HG02981 (cell line): ENCODE data around the gene IL17RE.
"Not testable (repeated sequence)": the region's sequence is repeated elsewhere in the genome, so short reads cannot be mapped to it uniquely, and the experiment has no call there.

Experiments used
- ATAC-seq: cut with Tn5 transposase; IDR thresholded peaks from one replicate; pipeline ENCODE4 v1.9.1; 2021; ENCODE audit warnings: mild to moderate bottlenecking, moderate library complexity; ENCODE audit not compliant: unreplicated experiment

Gene IL17RE

DNA sequence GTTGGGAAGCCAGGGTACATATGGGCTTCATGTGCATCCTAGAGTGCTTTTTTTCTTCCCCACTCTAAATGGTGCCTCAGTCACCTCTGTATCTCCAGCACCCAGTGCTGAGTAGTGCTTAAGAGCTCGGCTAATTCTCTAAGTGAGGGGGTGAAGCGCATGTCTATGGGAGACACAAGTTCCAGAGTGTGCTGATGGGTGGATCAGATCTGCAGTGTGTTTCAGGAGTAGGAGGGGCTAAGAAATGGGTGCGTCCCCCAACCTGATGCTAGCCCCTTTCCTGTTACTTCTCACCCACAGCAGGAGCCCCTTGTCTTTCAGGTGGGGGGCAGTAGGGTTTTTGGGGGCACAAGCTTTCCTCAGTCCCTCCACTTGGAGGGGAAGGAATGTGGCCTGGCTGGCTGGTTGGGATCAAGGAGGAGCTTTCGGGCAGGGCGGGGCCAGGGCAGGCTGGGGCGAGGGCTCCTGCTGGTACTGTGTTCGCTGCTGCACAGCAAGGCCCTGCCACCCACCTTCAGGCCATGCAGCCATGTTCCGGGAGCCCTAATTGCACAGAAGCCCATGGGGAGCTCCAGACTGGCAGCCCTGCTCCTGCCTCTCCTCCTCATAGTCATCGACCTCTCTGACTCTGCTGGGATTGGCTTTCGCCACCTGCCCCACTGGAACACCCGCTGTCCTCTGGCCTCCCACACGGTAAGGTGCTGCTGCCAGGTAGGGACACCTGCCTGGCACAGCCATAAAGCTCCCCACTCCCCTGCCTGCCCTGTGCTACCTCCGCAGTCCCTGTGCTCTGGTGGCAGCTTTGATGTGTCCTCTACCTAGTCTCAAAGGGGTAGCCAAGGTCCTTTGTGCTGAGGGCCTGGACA, at the start of gene IL17RE:
IL17RE (plus strand) TSS at position 477 of the 866 bp plus-strand sequence; CDS start at position 562, 85 bp downstream.
- ATAC-seq = no peak

- ATAC-seq = not testable (repeated sequence)
Observed at GRCh38 chr3:9854291-9854940, 48.2 kb upstream of the IL17RE start.

GRCh38 chr3:9855594-9855993, 47.1 kb upstream of the IL17RE start:
- no peak for ATAC-seq

GRCh38 chr3:9859530-9860025, 43.1 kb upstream of the IL17RE start:
- no peak for ATAC-seq

GRCh38 chr3:9861201-9861600, 41.4 kb upstream of the IL17RE start:
- no peak for ATAC-seq

DNA sequence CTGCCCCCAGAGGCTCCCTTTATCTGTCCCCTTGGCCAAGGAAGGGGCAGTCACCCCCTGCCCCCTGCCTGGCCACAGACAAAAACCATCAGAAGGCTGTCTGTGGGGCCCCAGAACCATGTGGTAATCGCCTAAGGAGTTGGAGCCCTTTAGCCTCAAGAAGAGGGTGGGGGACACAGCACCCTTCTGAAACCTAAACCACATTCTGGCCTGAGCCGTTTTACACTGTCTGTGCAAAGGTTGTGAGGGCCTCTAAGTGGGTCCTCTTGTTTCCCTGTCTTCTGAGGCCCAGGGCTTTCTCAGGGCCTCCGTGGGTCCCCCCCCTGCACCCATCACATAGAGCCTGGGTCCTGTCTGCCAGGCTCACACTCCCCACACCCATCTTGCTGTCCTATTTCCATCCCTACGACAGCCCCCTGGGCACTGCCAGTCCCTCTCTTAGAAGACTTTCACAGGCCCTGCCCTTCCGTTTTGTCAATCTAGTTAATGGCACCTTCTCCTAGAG, 41.0 kb upstream of the IL17RE start:
- ATAC-seq = no peak

- ATAC-seq = peak; percentile 64
Observed at GRCh38 chr3:9862391-9863057, 40.1 kb upstream of the IL17RE start.

- no peak for ATAC-seq
Observed at GRCh38 chr3:9863058-9863772, 39.4 kb upstream of the IL17RE start.

- no peak for ATAC-seq
Observed at GRCh38 chr3:9864200-9864927, 38.3 kb upstream of the IL17RE start.

DNA sequence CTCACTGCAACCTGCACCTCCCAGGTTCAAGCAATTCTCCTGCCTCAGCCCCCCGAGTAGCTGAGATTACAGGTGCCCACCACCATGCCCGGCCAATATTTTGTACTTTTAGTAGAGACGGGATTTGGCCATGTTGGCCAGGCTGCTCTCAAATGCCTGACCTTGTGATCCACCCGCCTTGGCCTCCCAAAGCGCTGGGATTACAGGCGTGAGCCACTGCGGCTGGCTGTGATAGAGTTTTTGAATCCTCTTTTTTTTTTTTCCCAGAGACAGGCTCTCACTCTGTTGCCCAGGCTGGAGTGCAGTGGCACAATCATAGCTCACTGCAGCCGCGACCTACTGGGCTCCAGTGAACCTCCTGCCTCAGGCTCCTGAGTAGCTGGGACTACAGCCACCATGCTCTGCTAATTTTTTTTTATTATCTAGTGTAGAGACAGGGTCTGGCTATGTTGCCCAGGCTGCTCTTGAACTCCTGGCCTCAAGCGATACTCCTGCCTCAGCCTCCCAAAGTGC, 37.5 kb upstream of the IL17RE start:
- not testable (repeated sequence) for ATAC-seq

DNA sequence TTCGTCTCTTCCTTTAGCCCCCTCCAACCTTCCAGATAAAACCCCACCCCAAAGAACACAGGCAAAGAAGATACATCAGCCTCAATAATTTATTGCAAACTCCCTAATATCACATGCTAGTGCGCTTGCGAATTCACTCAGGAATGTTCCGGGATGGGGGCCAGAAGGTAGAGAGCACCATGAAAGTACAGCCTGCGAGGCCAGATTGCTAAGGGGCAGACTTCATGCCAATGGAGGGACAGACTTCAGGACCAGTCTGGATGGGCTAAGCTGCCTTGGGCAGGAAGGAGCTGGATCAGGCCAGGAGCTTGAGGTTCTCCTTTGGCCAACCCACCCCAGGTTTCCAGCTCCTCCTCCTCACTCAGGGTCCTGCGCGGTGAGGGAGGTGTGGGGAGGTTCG, 36.0 kb upstream of the IL17RE start:
- no peak for ATAC-seq

GRCh38 chr3:9867106-9867505, 35.5 kb upstream of the IL17RE start:
- no peak for ATAC-seq

- no peak for ATAC-seq
Observed at GRCh38 chr3:9869955-9870354, 32.7 kb upstream of the IL17RE start.

DNA sequence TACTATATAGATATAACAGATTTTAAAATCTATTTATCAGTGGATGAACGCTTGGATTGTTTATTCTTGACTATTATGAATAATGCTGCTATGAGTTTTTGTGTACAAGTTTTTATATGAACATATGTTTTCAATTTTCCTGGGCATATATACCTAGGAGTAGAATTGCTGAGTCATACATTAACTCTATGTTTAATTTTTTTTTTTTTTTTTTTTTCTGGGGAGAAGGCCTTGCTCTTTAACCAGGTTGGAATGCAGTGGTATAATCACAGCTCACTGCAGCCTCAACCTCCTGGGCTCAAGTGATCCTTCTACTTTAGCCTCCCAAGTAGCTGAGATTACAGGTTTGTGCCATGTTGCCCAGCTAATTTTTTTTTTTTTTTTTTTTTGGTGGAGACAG, 31.7 kb upstream of the IL17RE start:
- no peak for ATAC-seq

DNA sequence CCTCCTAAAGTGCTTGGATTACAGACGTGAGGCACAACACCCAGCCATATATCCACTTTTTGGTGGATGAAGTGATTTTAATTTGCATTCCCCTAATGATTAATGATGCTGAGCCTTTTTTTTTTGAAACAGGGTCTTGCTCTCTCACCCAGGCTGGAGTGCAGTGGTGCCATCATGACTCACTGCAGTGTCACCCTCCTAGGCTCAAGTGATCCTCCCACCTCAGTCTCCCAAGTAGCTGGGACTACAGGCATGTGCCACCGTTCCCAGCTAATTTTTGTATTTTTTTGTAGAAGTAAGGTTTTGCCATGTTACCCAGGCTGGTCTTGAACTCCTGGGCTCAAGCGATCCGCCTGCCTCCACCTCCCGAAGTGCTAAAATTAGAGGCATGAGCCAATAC, 30.6 kb upstream of the IL17RE start:
- not testable (repeated sequence) for ATAC-seq

- no peak for ATAC-seq
Observed at GRCh38 chr3:9875448-9875847, 27.2 kb upstream of the IL17RE start.

DNA sequence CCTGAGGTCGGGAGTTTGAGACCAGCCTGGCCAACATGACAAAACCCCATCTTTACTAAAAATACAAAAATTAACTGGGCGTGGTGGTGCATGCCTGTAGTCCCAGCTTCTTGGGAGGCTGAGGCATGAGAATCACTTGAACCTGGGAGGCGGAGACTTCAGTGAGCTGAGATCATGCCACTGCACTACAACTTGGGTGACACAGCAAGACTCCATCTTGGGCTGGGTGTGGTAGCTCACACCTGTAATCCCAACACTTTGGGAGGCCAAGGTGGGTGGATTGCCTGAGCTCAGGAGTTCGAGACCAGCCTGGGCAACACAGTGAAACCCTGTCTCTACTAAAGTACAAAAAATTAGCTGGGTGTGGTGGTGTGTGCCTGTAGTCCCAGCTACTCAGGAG, 26.4 kb upstream of the IL17RE start:
- not testable (repeated sequence) for ATAC-seq

- no peak for ATAC-seq
Observed at GRCh38 chr3:9876991-9877390, 25.7 kb upstream of the IL17RE start.

DNA sequence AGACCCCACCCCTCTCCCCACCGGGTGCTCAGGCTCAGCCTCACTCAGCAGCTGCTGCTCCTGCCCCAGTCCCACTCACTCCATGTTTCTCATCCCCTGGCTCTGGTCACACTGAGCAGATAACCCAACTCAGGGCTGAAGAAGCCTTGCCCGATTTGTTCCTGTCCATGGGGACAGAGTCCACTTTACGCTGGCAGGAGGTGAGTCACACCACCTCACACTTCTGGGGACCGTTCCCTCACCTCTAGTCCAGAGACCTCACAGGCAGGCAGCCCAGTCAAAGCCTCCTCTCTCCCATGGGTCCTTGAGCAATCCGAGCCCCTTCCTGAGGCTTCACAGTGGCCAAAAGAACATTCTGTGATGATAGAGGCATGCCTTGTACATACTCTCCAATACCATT, 23.9 kb upstream of the IL17RE start:
- no peak for ATAC-seq
